ENCODE results near the gene MLST8. TPM values are rescaled to one million over a fixed set of nuclear protein-coding genes. Genes with fewer than 3 reads are reported as not detected.

Gene MLST8
- total RNA-seq, 4 donors from 2014 or later, result 9.3 to 32.8 (median 21.5) TPM

DNA sequence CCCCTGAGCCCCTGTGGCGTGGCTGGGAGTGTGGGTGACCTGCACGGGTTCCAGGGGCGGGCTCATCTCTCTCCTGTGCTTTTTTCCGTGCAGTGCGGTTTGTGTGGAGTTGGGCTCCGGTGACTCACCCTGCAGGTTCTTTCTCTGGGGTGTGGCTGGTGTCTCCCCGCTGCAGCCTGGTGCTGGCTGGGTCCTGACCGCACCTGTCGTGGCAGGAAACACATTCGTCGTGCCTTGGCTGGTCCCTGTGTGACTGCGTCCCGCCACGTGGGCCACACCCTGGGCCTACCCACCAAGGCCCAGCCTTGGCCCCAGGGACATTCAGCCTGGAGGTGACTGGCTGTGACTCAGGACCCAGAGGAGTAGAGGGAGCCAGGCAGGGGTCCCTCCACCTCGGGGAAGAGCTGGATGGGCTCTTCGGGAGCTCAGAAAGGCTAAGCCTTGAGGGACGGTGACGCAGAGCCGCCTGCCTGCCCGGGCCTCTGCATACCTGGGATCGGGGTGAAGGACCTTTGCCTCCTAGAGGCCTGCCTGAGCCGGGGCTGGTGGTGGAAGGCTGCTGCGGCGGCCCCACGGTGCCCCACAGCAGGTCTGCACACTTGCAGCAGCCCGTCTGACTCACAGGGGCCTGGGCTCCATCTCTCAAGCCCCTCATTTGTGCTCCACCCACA lies 41.9 kb upstream of the MLST8 start:
- no peaks in the 10 kb centered on the region for H3K36me3 ChIP-seq

DNA sequence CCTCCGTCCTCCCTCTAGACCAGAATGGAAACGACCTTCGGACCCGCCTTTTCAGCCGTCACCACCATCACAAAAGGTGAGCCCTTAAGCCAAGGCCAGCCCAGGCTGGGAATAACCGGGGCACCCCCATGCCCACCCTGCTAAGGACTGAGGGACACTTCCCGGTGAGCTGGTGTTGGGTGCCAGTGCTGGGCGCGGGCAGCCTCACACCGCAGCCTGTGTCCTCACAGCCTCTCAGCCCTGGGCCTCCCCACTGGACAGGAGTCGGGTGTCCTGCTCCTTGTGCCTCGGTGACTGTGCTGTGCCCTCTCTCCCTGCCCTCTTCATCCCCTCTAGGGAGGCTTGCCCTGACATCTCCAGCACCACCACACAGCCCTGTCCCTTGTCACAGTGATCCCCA lies 39.4 kb upstream of the MLST8 start:
- Histone ChIP-seq H3K4me1 (peaks cover 0 to 4% of the 10 kb centered on the region in 2 donors), H3K27ac (no peak overlapping the region), H3K9me3 (no peaks in the 10 kb centered on the region), H3K4me3 (no peak overlapping the region), H3K36me3 (no peaks in the 10 kb centered on the region), H3K27me3 (no peaks in the 10 kb centered on the region)
- DNase-seq, result no peak
- TF ChIP-seq, protein P1, sequence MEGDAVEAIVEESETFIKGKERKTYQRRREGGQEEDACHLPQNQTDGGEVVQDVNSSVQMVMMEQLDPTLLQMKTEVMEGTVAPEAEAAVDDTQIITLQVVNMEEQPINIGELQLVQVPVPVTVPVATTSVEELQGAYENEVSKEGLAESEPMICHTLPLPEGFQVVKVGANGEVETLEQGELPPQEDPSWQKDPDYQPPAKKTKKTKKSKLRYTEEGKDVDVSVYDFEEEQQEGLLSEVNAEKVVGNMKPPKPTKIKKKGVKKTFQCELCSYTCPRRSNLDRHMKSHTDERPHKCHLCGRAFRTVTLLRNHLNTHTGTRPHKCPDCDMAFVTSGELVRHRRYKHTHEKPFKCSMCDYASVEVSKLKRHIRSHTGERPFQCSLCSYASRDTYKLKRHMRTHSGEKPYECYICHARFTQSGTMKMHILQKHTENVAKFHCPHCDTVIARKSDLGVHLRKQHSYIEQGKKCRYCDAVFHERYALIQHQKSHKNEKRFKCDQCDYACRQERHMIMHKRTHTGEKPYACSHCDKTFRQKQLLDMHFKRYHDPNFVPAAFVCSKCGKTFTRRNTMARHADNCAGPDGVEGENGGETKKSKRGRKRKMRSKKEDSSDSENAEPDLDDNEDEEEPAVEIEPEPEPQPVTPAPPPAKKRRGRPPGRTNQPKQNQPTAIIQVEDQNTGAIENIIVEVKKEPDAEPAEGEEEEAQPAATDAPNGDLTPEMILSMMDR (IDR thresholded peaks at IDR 0.05), result no peak
- no peak for TF ChIP-seq POLR2A (IDR thresholded peaks at IDR 0.05)
- intact Hi-C loops (cut with DNase I; ENCODE audit: low total_unique reads), result no loop called here

More for the DNA sequence above, 41.9 kb upstream of the MLST8 start:
- TF ChIP-seq, protein P1 (IDR thresholded peaks at IDR 0.05), result no peak
- no peak for TF ChIP-seq POLR2A (IDR thresholded peaks at IDR 0.05)
- DNase-seq, result no peak
- Histone ChIP-seq H3K27ac (no peak overlapping the region), H3K9me3 (no peaks in the 10 kb centered on the region), H3K27me3 (no peaks in the 10 kb centered on the region), H3K4me1 (peaks cover 5 to 18% of the 10 kb centered on the region in 2 donors), H3K4me3 (no peak overlapping the region)
- intact Hi-C loops (cut with DNase I; ENCODE audit: low total_unique reads), result no loop called here

DNA sequence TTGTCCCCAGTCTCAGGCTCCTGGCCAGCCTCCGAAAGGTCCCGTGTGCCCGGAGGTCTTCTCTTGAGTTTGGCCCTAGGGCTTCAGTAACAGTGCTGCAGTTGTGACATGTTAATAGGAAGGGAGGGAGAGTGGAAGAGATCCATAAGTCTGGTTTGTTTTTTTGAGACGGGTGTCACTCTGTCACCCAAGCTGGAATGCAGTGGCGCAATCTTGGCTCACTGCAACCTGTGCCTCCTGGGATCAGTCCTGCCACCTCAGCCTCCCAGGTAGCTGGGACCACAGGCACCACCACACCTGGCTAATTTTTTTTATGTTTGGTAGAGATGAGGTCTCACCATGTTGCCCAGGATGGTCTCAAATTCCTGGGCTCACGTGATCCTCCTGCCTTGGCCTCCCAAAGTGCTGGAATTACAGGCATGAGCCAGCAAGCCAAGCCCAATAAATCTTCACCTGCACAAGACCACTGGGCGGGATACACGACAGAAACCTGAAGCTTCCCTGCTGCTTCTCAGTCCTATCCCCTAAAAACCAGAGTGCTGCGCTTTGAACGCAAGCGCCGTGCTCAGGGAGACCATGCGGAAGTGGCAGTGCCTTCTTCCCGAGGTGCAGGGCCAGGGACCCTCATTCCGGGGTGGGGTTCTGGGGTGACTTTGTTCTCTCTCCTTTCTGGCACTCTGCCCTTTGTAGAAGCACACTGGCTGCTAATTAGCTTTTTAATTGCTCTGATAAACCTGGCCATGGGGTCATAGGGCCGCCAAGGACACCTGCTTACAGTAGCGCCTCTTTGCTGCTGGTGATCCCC lies 38.8 kb upstream of the MLST8 start:
- no peaks in the 10 kb centered on the region for H3K36me3 ChIP-seq

DNA sequence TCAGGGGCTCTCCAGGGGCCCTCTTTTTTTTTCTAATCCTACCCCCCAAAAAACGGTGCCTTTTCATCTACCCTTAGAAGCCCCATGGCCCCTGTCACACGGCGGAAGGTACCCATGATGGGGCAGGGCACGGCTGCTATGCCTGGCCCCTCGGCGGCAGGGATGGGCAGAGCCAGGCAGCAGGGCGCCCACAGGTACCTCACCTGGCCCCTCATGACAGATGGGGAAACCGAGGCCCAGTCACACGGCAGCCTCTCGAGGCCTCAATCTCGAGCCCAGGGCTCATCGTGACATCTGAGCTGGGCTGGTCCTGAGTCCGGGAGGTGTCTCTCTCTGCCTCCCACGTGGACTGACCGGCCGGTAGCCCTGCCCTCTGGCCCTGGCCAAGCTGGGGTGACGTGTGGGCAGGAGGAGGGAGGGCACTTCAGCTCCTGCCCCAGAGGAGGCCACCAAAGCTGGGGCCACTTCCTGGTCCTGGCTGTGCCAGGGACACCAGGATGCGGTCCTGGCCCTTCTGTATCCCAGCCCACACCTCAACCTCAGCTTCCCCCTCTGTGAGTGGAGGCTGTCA lies 38.1 kb upstream of the MLST8 start:
- intact Hi-C loops (cut with DNase I; ENCODE audit: low total_unique reads), result no loop called here
- Histone ChIP-seq H3K9me3 (no peaks in the 10 kb centered on the region), H3K27me3 (no peaks in the 10 kb centered on the region), H3K36me3 (no peaks in the 10 kb centered on the region), H3K4me3 (no peak overlapping the region), H3K4me1 (no peaks in the 10 kb centered on the region), H3K27ac (no peak overlapping the region)
- no peak for DNase-seq
- no peak for TF ChIP-seq POLR2A (IDR thresholded peaks at IDR 0.05)
- TF ChIP-seq, protein P1 (IDR thresholded peaks at IDR 0.05), result no peak

More for the DNA sequence above, 38.8 kb upstream of the MLST8 start:
- no peak overlapping the region for H3K27ac ChIP-seq
- no peak for DNase-seq
- H3K4me3 ChIP-seq, result no peak overlapping the region
- H3K4me1 ChIP-seq, result no peaks in the 10 kb centered on the region
- H3K27me3 ChIP-seq, result no peaks in the 10 kb centered on the region
- no peak for TF ChIP-seq POLR2A (IDR thresholded peaks at IDR 0.05)
- TF ChIP-seq, protein P1 (IDR thresholded peaks at IDR 0.05), result no peak
- intact Hi-C loops (cut with DNase I; ENCODE audit: low total_unique reads), result no loop called here
- H3K9me3 ChIP-seq, result no peaks in the 10 kb centered on the region

DNA sequence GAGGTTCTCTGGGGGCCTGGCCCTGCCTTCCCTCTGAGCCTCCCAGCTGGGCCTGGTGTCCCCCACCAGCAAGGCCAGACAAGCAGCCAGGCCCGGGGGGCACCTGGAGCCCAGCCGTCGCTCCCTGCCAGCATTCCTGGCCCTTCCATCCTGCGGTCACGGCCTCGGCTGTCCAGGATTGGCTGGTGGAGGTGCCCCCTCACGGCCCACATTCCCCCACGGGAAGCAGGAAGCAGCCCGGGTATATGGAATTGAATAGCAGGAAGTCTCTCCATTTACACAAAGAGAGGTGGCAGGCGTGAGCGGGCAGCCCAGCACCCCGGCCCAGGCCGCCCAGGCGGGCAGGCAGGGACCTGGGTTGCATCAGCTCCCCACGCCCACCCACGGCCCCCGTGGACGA lies 35.2 kb upstream of the MLST8 start:
- Histone ChIP-seq H3K36me3 (no peaks in the 10 kb centered on the region), H3K9me3 (no peaks in the 10 kb centered on the region), H3K27ac (peak overlapping the region; percentile 40 to 76), H3K4me3 (peak overlapping the region in 1 of 2 donors; percentile 21), H3K4me1 (no peaks in the 10 kb centered on the region), H3K27me3 (no peaks in the 10 kb centered on the region)
- TF ChIP-seq, protein P1 (IDR thresholded peaks at IDR 0.05), result peak in 1 of 4 experiments; percentile 11
- peak; percentile 27 to 41 for TF ChIP-seq POLR2A (IDR thresholded peaks at IDR 0.05)
- DNase-seq, result peak in 1 of 2 donors; percentile 61
- intact Hi-C loops (cut with DNase I; ENCODE audit: low total_unique reads), result no loop called here

All from uterus (tissue), 4 donors.